GM12874 (cell line): ENCODE measurements around the gene CAMTA1.

ENCODE experiments used
- CTCF ChIP-seq: IDR thresholded peaks from 2 replicates; pipeline ENCODE4 v1.5.1; 2011; ENCODE audit warnings: low read depth, mild to moderate bottlenecking, control low read depth, low read length, moderate library complexity; ENCODE audit not compliant: insufficient read depth

CAMTA1 gene

DNA sequence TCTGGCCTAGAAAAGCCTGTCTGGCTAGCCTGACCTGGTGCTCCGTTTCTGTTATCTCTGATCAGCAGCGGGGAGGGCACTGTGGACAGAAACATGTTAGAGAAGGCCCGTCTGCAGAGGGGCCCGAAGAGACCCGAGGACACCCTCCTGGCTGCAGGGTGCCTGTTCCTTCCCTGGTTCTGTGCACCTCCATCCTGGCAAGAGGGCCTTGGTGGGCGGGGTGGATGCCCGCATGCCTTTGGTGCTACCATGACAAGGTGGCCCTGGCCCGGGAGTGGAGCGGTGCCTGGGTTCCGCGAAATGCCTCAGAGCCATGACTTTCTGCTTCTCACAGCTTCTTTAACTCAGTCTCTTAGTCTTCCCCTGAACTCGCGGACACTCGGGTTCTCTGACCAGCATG lies 233.6 kb downstream of the CAMTA1 start:
- no peak for TF ChIP-seq CTCF

DNA sequence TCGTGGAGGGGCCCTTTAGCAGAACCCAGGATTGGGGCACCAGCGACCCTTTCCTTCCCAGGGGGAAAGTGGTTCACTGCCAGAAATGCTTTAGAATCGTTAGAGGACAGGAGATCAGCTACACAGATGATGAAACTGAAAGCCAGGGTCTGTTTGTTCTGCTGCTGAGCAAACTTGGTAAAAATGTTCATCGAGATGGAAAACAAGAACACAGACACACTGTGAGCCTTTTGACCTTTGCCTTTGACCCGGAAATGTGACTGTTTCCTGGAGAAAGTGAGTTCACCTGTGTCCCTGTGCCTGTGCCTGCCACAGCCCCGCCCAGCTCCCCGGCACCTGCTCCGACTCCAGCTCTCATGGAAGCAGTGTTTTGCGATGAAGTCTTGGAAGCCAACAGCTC lies 234.3 kb downstream of the CAMTA1 start:
- TF ChIP-seq CTCF: no peak

DNA sequence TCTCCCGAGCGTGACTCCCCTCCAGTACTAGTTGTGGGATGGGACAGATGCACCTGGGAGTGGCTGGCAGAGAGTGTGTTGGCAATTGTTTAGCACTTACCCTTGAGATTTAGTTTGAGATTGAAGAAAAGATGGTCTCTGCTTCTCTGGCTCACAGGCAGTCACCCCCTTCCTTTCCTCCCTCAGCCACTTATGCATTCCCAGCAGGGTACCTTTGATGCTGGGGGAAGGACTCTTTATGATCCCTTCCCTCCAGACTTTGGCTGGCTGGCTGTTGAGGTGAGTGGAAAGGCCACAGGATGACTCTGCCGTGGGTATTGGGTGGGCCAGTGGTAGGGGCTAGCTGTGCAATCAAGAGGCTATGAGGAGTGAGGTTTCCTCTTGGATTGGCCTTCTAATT lies 236.8 kb downstream of the CAMTA1 start:
- TF ChIP-seq CTCF: no peak

GRCh38 chr1:7025013-7025412 lies 239.8 kb downstream of the CAMTA1 start:
- TF ChIP-seq CTCF: no peak

DNA sequence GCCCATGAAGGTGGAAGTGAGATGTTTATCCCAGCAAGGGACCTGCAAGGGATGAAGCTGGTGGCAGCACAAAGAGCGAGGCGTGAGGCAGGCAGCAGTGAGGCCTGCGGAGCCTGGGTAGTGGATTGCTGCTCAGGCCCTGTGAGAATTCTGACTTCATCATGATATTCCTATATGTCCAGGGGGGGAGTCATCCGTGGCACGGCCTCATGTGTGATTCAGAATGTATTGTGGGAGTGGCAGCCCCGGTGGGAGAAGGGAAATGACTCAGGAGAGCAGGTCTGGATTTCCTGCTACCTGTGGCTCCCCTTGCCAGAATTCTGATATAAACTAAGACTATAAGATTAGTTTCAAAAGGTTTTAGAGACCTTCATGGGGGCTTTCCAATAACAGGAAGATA lies 240.9 kb downstream of the CAMTA1 start:
- TF ChIP-seq CTCF: no peak

DNA sequence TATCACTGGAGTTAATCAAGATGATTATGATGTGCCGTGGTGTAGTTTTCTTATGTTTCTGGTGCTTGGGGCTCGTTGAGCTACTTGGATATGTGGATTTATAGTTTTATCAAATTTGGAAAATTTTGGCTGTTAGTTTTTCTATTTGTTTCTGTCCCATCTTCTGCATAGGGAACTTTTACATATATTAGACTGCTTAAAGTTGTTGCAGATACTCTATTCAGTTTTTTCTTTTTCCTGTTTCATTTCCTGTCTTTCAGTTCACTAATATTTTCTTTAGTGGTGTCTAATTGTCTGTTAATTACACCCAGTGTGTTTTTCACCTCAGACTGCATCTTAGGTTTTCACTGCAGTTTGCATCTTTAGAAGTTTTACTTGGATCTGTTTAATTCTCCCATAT lies 247.7 kb downstream of the CAMTA1 start:
- no peak for TF ChIP-seq CTCF

DNA sequence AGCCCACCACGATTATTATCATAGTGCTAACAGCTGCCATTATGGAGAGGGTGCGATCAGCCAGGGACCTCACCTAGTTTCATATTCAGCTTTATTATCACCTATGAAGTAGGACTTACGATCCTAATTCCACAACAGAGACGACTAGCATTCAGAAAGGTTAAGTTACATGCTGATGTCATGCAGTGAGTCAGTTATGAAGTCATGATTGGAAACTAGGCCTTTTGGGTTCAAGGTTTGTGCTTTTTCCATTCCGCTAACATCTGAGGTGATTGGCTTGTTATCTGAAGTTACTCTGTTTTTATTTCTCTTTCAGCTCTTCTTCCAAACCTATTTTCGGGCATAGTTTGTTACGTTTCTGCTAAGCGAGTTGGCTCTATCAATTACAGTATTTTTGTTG lies 251.1 kb downstream of the CAMTA1 start:
- no peak for TF ChIP-seq CTCF
